T-cell (primary cell): Measurements from ENCODE around the gene FTMT. TPM values are rescaled to one million over a fixed set of nuclear protein-coding genes. Genes with fewer than 3 reads are reported as not detected.

Experiments used
- ATAC-seq, 4 experiments: fragments of 200-7000 bp in 3 of 4; fragments of 150-1000 bp in 1 of 4; cut with Tn5 transposase; replicated peaks in 1 of 4; 1 replicate in 3 of 4; 2 replicates in 1 of 4; pipeline ENCODE4 v1.10.0; 2021; ENCODE audit warnings: moderate library complexity in 3 of 4, mild to moderate bottlenecking in 2 of 4, moderate number of reproducible peaks in 1 of 4
- CTCF ChIA-PET, 2 donors: fragments of 300-600 bp; sonication (Branson Sonifier 250); formaldehyde crosslinking; loops; one replicate each; lab custom pipeline; 2022; ENCODE audit warnings: antibody characterized with exemption in 2 of 2; lab: Charles Lee
- POLR2A ChIA-PET, 2 donors: fragments of 300-600 bp; sonication (Branson Sonifier 250); formaldehyde crosslinking; loops; one replicate each; lab custom pipeline; 2022; ENCODE audit warnings: antibody characterized with exemption in 2 of 2; lab: Charles Lee
- DNase-seq, 35 experiments: peaks; one replicate each; pipeline versions ENCODE4 v3.0.0 to v3.0.0-alpha.2; 2013 to 2023
- H3K27ac ChIP-seq: one replicate; pipeline ENCODE4 v1.5.1; 2013; ENCODE audit warnings: low read length
- H3K27me3 ChIP-seq, 2 experiments: replicated peaks in 1 of 2; 1 replicate in 1 of 2; 2 replicates in 1 of 2; pipeline versions ENCODE4 v1.6.1 to v1.7.0; 2013; ENCODE audit warnings: low read length in 1 of 2, mixed read lengths in 1 of 2; ENCODE audit not compliant: control insufficient read depth in 2 of 2, insufficient read depth in 2 of 2; ENCODE audit errors: extremely low read depth in 1 of 2
- H3K36me3 ChIP-seq, 2 donors: 1 replicate in 1 of 2; 2 replicates in 1 of 2; pipeline versions ENCODE4 v1.6.1 to v1.7.0; 2013; ENCODE audit warnings: low read length in 1 of 2; ENCODE audit not compliant: control insufficient read depth in 2 of 2, insufficient read depth in 1 of 2; ENCODE audit errors: extremely low read depth in 1 of 2
- H3K4me1 ChIP-seq, 2 experiments: 1 replicate in 1 of 2; 2 replicates in 1 of 2; pipeline versions ENCODE4 v1.6.1 to v1.7.0; 2013; ENCODE audit warnings: low read length in 2 of 2, mixed read lengths in 1 of 2; ENCODE audit not compliant: insufficient read depth in 2 of 2, control insufficient read depth in 1 of 2; ENCODE audit errors: extremely low read depth in 1 of 2
- H3K4me3 ChIP-seq, 2 donors: 1 replicate in 1 of 2; 2 replicates in 1 of 2; pipeline versions ENCODE4 v1.5.1 to v1.7.0; 2013; ENCODE audit warnings: mild to moderate bottlenecking in 2 of 2, low read length in 1 of 2, moderate library complexity in 1 of 2; ENCODE audit not compliant: control insufficient read depth in 1 of 2; ENCODE audit errors: extremely low read depth in 1 of 2
- H3K9me3 ChIP-seq: 2 replicates; pipeline ENCODE4 v1.7.0; 2013
- H3K27ac Mint-ChIP-seq, 2 donors: one replicate each; pipeline ENCODE4 v1.8.0; 2020 to 2021; ENCODE audit warnings: mild to moderate bottlenecking in 2 of 2, mixed read lengths in 2 of 2
- H3K27me3 Mint-ChIP-seq, 2 donors: one replicate each; pipeline ENCODE4 v1.8.0; 2021 to 2022; ENCODE audit warnings: mixed read lengths in 2 of 2
- H3K36me3 Mint-ChIP-seq: one replicate; pipeline ENCODE4 v1.8.0; 2021; ENCODE audit warnings: mixed read lengths
- H3K4me1 Mint-ChIP-seq, 3 donors: one replicate each; pipeline ENCODE4 v1.8.0; 2020 to 2022; ENCODE audit warnings: mixed read lengths in 3 of 3, mild to moderate bottlenecking in 1 of 3
- H3K4me3 Mint-ChIP-seq, 3 donors: one replicate each; pipeline ENCODE4 v1.8.0; 2020 to 2022; ENCODE audit warnings: mild to moderate bottlenecking in 3 of 3, mixed read lengths in 3 of 3, moderate library complexity in 3 of 3
- H3K9me3 Mint-ChIP-seq, 3 donors: one replicate each; pipeline ENCODE4 v1.8.0; 2020 to 2022; ENCODE audit warnings: mixed read lengths in 3 of 3
- WGBS: methylation state at CpG from one replicate; pipeline ENCODE4 v1.1.5; 2013; ENCODE audit warnings: missing lambda C conversion rate; ENCODE audit not compliant: insufficient coverage; 5-methylcytosine and 5-hydroxymethylcytosine counted together
- total RNA-seq, 35 experiments: library from RNA in 6 of 35; stranded (reverse) in 6 of 35; fragments of 120-200 nt in 1 of 35; gene quantifications; one replicate each; pipeline versions ENCODE4 v1.2.1 to v1.2.4 and lab custom pipeline; 2013 to 2026

FTMT gene
- total RNA-seq, 5 donors from 2014 or later (not counting 1 experiment from before 2014, with no cell fraction given): not detected

DNA sequence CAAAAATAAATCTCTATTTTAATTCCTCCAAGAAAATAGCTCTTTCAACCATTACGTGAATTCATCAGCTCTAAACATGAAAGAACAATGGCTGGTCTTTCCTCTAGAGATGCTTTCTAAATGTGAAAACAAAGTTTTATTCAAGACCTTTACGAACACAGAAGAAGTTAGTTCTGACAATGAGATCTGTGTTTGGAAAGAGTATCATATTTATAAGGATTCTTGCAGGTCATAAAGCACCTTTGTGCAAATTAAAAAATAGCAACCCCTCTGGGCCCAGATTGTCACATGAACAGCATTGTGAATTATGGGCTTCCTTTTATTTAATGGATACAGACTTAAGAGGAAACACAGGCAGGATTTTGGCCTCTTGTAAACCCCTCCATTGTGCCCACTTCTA, 17.7 kb upstream of the FTMT start:
- Mint-ChIP-seq H3K27ac (no peak overlapping the region), H3K4me1 (no peaks in the 10 kb centered on the region), H3K27me3 (peaks cover 3 to 4% of the 10 kb centered on the region in 2 donors), H3K4me3 (no peak overlapping the region), H3K9me3 (peaks cover 0 to 7% (median 0%) of the 10 kb centered on the region in 3 donors), H3K36me3 (no peaks in the 10 kb centered on the region)
- POLR2A ChIA-PET: no interaction called here
- no CpG with 5 or more reads among the region's 2 CpGs for WGBS
- CTCF ChIA-PET: no interaction called here
- Histone ChIP-seq H3K27me3 (no peaks in the 10 kb centered on the region), H3K27ac (no peak overlapping the region), H3K4me3 (no peak overlapping the region), H3K36me3 (no peaks in the 10 kb centered on the region), H3K9me3 (no peaks in the 10 kb centered on the region), H3K4me1 (no peaks in the 10 kb centered on the region)
- ATAC-seq: no peak
- no peak for DNase-seq

DNA sequence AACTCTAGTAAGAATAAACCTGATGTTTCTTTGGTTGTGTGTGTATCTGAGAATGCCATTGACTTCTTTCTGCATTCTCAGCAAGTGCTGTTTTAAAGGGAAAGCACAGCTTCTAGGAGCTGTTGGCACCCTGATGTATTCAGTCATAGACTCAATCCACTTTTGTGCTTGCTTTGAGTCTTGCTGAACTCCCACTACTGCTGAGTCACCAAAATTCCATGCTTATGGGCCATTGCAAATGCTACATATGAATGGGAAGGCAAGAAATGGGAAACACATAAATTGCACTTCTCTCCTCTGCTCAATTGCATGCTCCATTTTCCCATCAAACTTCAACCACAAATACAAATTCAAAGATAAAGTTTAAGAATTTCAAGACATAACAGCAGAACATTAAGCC, 9.8 kb upstream of the FTMT start:
- POLR2A ChIA-PET: no interaction called here
- Histone ChIP-seq H3K4me1 (no peaks in the 10 kb centered on the region), H3K27ac (no peak overlapping the region), H3K4me3 (no peak overlapping the region), H3K9me3 (no peaks in the 10 kb centered on the region), H3K36me3 (no peaks in the 10 kb centered on the region), H3K27me3 (no peaks in the 10 kb centered on the region)
- peaks cover 0 to 4% of the 10 kb centered on the region in 2 donors for H3K27me3 Mint-ChIP-seq
- H3K27ac Mint-ChIP-seq: no peak overlapping the region
- DNase-seq (no peak), ATAC-seq (no peak)
- peaks cover 0 to 5% (median 3%) of the 10 kb centered on the region in 3 donors for H3K9me3 Mint-ChIP-seq
- no peak overlapping the region for H3K4me3 Mint-ChIP-seq
- H3K36me3 Mint-ChIP-seq: no peaks in the 10 kb centered on the region
- H3K4me1 Mint-ChIP-seq: no peaks in the 10 kb centered on the region
- CTCF ChIA-PET: no interaction called here

DNA sequence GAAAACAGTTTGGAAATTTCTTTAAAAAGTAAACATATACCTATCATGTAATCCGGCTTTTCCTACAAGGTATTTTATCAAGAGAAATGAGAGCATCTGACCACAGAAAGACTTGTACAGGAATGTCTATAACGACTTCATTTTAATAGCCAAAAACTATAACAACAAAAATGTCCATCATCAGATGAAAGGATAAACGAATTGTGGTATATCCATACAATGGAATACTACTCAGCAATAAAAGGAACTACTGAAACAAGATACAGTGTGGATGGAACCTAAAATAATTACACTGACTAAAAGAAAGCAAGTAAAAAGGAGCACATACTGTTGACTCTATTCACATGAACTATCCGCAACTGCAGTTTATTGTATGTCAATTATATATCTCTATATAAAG, 1.4 kb upstream of the FTMT start:
- H3K4me1 Mint-ChIP-seq: no peaks in the 10 kb centered on the region
- DNase-seq: no peak
- ChIA-PET POLR2A (no interaction called here), CTCF (no interaction called here)
- H3K27me3 ChIP-seq: no peaks in the 10 kb centered on the region
- H3K9me3 ChIP-seq: no peaks in the 10 kb centered on the region
- H3K36me3 Mint-ChIP-seq: no peaks in the 10 kb centered on the region
- ATAC-seq: no peak
- no peak overlapping the region for H3K27ac ChIP-seq
- no peaks in the 10 kb centered on the region for H3K27me3 Mint-ChIP-seq
- no CpG with 5 or more reads among the region's 4 CpGs for WGBS
- peaks cover 0 to 5% (median 4%) of the 10 kb centered on the region in 3 donors for H3K9me3 Mint-ChIP-seq
- no peaks in the 10 kb centered on the region for H3K36me3 ChIP-seq
- H3K27ac Mint-ChIP-seq: no peak overlapping the region
- no peak overlapping the region for H3K4me3 Mint-ChIP-seq
- H3K4me1 ChIP-seq: no peaks in the 10 kb centered on the region
- H3K4me3 ChIP-seq: no peak overlapping the region

DNA sequence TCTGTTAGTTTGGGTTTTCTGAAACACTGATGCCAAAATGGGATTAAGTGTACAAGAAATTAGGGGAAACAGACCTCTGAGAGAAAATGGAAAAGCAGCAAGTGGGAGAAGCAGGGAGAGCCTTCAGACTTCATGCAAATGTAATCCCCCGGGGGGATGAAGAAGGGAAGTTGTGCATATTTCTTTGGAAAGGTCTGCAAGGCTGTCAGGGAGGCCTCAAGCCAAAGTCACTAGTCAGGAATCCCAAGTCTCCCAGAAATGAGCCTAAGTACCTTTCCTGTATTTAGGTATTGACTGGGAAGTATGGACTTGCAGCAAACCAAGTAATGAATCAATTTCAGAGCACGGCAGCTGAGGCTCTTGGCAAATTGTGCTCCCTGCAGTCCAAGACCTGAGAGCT, 2.2 kb downstream of the FTMT start:
- DNase-seq: no peak
- 78% methylated on average over 1 of the region's 2 CpGs for WGBS
- Histone ChIP-seq H3K9me3 (no peaks in the 10 kb centered on the region), H3K4me1 (no peaks in the 10 kb centered on the region), H3K27ac (no peak overlapping the region), H3K27me3 (no peaks in the 10 kb centered on the region), H3K36me3 (no peaks in the 10 kb centered on the region), H3K4me3 (no peak overlapping the region)
- ChIA-PET CTCF (no interaction called here), POLR2A (no interaction called here)
- Mint-ChIP-seq H3K36me3 (no peaks in the 10 kb centered on the region), H3K27ac (no peak overlapping the region), H3K4me1 (no peaks in the 10 kb centered on the region), H3K4me3 (no peak overlapping the region), H3K9me3 (peaks cover 0 to 2% (median 0%) of the 10 kb centered on the region in 3 donors), H3K27me3 (no peaks in the 10 kb centered on the region)
- ATAC-seq: no peak

DNA sequence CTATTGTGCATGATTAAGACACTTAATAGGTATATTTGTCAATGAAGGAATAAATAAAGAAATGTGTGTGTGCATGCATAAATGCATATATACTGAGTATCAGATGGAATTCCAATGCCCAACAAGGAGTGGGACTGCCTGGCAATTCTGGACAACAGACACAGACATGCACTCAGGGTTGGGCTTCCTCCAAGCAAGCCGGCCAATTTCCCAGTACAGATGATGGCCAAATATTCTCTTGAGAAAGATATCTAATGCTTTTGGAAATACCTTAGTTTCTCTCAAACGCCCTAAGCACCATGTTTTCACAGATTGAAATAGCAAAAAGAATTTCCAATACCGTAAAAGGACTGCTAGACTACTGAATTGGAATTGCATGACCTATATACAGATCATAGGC, 11.1 kb downstream of the FTMT start:
- no CpG with 5 or more reads among the region's 3 CpGs for WGBS
- DNase-seq: no peak
- no peak for ATAC-seq
- no peaks in the 10 kb centered on the region for H3K27me3 ChIP-seq
- no peak overlapping the region for H3K27ac ChIP-seq
- Mint-ChIP-seq H3K4me3 (no peak overlapping the region), H3K27ac (no peak overlapping the region), H3K27me3 (peaks cover 0 to 4% of the 10 kb centered on the region in 2 donors), H3K36me3 (no peaks in the 10 kb centered on the region), H3K4me1 (no peaks in the 10 kb centered on the region), H3K9me3 (no peaks in the 10 kb centered on the region)
- H3K4me3 ChIP-seq: no peak overlapping the region
- POLR2A ChIA-PET: no interaction called here
- H3K4me1 ChIP-seq: no peaks in the 10 kb centered on the region
- H3K9me3 ChIP-seq: no peaks in the 10 kb centered on the region
- no peaks in the 10 kb centered on the region for H3K36me3 ChIP-seq
- CTCF ChIA-PET: no interaction called here

DNA sequence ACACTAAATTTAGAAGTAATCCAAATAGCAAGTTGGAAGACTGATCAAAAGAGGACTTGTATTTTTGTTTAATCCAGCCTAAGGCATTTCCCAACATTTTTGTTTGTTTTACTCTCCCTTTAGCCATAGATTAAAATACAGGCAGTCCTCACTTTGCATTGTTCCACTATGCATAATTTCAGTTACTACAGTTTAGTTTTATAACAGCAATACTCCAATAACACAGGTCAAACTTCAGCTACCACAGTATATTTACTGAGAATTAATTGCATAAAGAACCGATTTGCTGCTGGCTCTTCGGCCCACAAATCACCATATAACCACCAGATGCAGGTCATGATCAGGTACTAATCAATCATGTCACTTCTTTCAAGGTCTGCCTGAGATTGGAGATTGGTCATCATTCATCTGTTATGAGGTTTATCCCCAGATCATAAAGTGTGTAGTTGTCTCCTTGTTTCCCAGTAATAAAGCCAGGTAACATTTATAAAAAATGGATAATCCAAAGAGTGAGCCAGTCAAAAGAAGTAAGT, 12.1 kb downstream of the FTMT start:
- Histone ChIP-seq H3K4me3 (no peak overlapping the region), H3K4me1 (no peaks in the 10 kb centered on the region), H3K27me3 (no peaks in the 10 kb centered on the region), H3K9me3 (no peaks in the 10 kb centered on the region), H3K27ac (no peak overlapping the region), H3K36me3 (no peaks in the 10 kb centered on the region)
- Mint-ChIP-seq H3K4me3 (no peak overlapping the region), H3K27me3 (peaks cover 0 to 4% of the 10 kb centered on the region in 2 donors), H3K27ac (no peak overlapping the region), H3K4me1 (no peaks in the 10 kb centered on the region), H3K36me3 (no peaks in the 10 kb centered on the region), H3K9me3 (no peaks in the 10 kb centered on the region)
- WGBS: 77% methylated on average over 2 of the region's 2 CpGs
- ATAC-seq (no peak), DNase-seq (no peak)
- ChIA-PET POLR2A (no interaction called here), CTCF (no interaction called here)

DNA sequence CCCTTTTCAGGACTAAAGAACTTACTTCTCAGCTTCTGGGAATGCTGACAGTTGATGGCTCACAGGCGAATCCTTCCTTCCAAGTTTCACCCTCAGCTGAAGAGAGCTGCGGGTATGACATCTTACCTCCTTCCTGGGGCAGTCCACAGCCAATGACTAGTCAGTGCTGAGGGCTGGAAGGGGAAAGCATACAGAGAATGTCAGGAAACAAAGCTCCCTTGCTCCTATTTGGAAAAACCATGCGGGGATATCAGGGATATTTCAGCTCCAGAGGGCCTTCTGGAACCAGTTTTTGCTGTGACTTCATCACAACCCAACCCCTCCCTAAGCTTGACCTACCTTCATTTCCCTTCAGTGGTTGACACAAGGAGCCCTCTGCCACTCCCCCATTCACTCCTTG, 15.7 kb downstream of the FTMT start:
- no peak for ATAC-seq
- Mint-ChIP-seq H3K4me3 (no peak overlapping the region), H3K36me3 (no peaks in the 10 kb centered on the region), H3K27me3 (no peaks in the 10 kb centered on the region), H3K9me3 (no peaks in the 10 kb centered on the region), H3K4me1 (no peaks in the 10 kb centered on the region), H3K27ac (no peak overlapping the region)
- Histone ChIP-seq H3K9me3 (no peaks in the 10 kb centered on the region), H3K27me3 (no peaks in the 10 kb centered on the region), H3K4me1 (no peaks in the 10 kb centered on the region), H3K27ac (no peak overlapping the region), H3K36me3 (no peaks in the 10 kb centered on the region), H3K4me3 (no peak overlapping the region)
- POLR2A ChIA-PET: no interaction called here
- CTCF ChIA-PET: no interaction called here
- DNase-seq: no peak
- WGBS: 75% methylated on average over 1 of the region's 3 CpGs
